ENCODE measurements around the gene PDCD4.

DNA sequence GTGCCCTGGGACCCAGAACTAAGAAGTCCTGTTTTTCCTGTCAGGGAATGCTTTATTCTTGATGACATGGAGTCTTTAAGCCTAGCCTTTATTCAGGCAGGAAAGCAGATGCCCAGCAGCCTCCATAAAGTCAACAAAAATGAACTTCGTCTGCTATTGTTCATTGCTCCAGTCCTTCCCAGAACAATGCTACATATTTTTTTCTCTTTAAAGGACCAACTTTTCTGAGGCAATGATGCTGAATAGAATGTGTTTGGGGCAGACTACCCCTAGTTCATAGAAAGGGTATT lies 47.6 kb upstream of the PDCD4 start:
- TF ChIP-seq, protein P1, sequence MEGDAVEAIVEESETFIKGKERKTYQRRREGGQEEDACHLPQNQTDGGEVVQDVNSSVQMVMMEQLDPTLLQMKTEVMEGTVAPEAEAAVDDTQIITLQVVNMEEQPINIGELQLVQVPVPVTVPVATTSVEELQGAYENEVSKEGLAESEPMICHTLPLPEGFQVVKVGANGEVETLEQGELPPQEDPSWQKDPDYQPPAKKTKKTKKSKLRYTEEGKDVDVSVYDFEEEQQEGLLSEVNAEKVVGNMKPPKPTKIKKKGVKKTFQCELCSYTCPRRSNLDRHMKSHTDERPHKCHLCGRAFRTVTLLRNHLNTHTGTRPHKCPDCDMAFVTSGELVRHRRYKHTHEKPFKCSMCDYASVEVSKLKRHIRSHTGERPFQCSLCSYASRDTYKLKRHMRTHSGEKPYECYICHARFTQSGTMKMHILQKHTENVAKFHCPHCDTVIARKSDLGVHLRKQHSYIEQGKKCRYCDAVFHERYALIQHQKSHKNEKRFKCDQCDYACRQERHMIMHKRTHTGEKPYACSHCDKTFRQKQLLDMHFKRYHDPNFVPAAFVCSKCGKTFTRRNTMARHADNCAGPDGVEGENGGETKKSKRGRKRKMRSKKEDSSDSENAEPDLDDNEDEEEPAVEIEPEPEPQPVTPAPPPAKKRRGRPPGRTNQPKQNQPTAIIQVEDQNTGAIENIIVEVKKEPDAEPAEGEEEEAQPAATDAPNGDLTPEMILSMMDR (IDR thresholded peaks at IDR 0.05; ENCODE audit: extremely low read depth in 1 of 2, insufficient read depth in 1 of 2, low read depth in 1 of 2, low read length in 2 of 2), result no peak
- TF ChIP-seq POLR2AphosphoS5 (IDR thresholded peaks at IDR 0.05; ENCODE audit: insufficient read depth, low read depth, low read length) (no peak), JUN (IDR thresholded peaks at IDR 0.05; ENCODE audit: borderline replicate concordance, insufficient read depth, insufficient read length, low read depth) (no peak), POLR2A (IDR thresholded peaks at IDR 0.05; ENCODE audit: low read depth, low read length) (no peak)

Data from endothelial cell of umbilical vein (primary cell).